GM12892 (cell line): Measurements from ENCODE around the gene MTA2.
"Not testable (repeated sequence)": the region's sequence is repeated elsewhere in the genome, so short reads cannot be mapped to it uniquely, and the experiment has no call there.

Experiments
- DNase-seq: peaks from one replicate; pipeline ENCODE4 v3.0.0; 2011; ENCODE audit not compliant: insufficient read length
- FAIRE-seq: peaks from 2 replicates; lab custom pipeline; 2011; peaks lifted over from hg19 to GRCh38; lab: Jason Lieb, UNC
- POLR2A ChIP-seq: IDR thresholded peaks from 2 replicates; pipeline ENCODE4 v1.6.1; 2011; ENCODE audit warnings: low read depth, low read length, control low read depth
- POLR2AphosphoS5 ChIP-seq: IDR thresholded peaks from 2 replicates; pipeline ENCODE4 v1.6.1; 2011; ENCODE audit warnings: low read depth, low read length, control low read depth
- TAF1 ChIP-seq: IDR thresholded peaks from 2 replicates; pipeline ENCODE4 v1.6.1; 2011; ENCODE audit warnings: low read depth, mild to moderate bottlenecking, control low read depth, low read length, borderline replicate concordance

MTA2 gene

GRCh38 chr11:62600367-62601121, 1.1 kb downstream of the MTA2 start:
- no peak for DNase-seq
- peak; percentile 86 for FAIRE-seq
- no peak; the same call in 1 of the 2 replicates for TF ChIP-seq POLR2AphosphoS5
- no peak; the same call in 1 of the 2 replicates for TF ChIP-seq POLR2A
- no peak for TF ChIP-seq TAF1

DNA sequence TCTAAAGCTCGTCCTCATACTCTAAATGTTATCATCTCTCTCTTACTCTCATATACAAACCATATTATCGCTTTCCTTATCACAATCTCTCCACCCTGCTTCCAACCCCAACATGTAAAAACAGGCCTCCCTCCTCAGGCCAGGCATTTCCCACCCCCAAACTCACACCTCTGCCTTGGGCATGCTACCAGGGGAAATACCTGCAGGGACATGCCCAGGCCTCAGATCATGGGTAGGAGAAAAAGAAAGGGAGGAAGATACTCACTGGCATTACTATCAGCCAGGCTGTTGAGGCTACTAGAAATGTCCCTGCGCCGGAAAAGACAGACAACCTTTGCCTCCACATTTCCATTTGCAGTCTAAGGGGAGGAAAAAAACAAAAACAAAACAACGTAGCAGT, 1.8 kb downstream of the MTA2 start:
- peak; percentile 82 for FAIRE-seq
- DNase-seq, result no peak
- TF ChIP-seq POLR2AphosphoS5 (no peak), POLR2A (peak; percentile 35), TAF1 (no peak)

- TF ChIP-seq TAF1, result no peak
- peak; percentile 33; the same call in 1 of the 2 replicates for TF ChIP-seq POLR2A
- peak; percentile 77 for TF ChIP-seq POLR2AphosphoS5
- peak; percentile 96 for DNase-seq
- FAIRE-seq, result peak; percentile 99
These were observed 2.5 kb downstream of the MTA2 start for GRCh38 chr11:62599069-62599696.

GRCh38 chr11:62595124-62595523, 6.5 kb downstream of the MTA2 start:
- no peak for DNase-seq
- no peak for FAIRE-seq
- TF ChIP-seq POLR2A (no peak), POLR2AphosphoS5 (no peak)

- FAIRE-seq (peak; percentile 92), DNase-seq (peak; percentile 60)
- 0 out of 2 replicates have a peak, but pooled peaks have one; percentile 39 for TF ChIP-seq POLR2A
- no peak for TF ChIP-seq TAF1
- peak; percentile 45; the same call in 1 of the 2 replicates for TF ChIP-seq POLR2AphosphoS5
These were observed 8.1 kb downstream of the MTA2 start for GRCh38 chr11:62593434-62594044.

DNA sequence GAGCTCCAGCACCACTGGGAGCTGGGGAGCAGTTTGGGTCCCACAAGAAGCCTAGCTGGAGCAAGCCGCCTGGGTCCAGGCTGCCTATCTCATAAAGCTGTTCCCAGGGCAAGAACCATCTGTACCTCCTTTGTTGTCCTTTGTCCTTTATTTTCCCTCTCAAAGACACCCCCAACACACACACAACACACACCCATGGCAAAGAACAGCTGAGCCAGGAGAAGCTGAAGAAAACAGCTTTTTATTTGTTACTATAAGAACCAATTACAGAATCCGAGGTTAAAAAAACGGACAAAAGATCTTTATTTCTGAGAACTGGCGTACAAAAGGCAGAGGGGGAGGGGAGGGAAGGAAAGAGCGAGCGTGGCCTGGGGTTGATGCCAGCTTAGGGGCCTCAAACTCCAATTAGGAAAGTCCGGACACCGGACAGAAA, 8.7 kb downstream of the MTA2 start:
- DNase-seq (no peak), FAIRE-seq (no peak)
- TF ChIP-seq TAF1, result no peak

DNA sequence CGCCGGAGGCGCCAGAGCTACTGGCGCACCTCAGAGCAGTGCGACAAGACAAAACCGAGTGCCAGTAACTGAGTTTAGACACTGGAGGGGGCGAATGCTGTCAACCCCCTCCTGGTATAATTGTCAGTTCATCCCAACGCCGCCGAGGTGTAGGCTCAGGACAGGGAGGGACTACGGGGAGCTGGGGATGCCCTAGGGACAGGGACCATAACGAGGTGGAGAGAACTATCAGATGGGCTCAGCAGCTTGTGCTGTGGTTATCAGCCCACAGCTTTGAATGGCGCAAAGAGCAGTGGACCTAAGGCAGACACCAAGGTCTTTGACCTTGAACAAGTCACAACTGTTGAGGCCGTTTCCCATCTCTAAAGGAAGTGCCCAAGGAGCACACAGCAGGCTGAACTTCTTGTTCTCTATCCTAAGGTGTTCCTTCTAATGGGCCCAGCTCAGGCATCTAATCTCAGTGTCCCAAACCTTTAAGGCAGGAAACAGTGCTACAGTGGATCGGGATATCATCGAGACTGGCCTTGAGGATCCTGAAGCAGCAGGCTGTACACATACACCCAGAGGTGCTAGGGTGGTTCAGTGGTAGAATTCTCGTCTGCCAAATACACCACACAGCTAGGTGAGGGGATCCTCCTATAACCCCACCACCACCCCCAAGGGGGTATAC, 9.4 kb downstream of the MTA2 start:
- DNase-seq (no peak), FAIRE-seq (no peak)
- TF ChIP-seq POLR2A (peak; percentile 19; the same call in 1 of the 2 replicates), TAF1 (no peak), POLR2AphosphoS5 (no peak; the same call in 1 of the 2 replicates)

GRCh38 chr11:62591448-62592145, 10.1 kb downstream of the MTA2 start, which contains the start of gene TUT1:
TUT1 (minus strand) TSS chr11:62591523; CDS start chr11:62591485, 38 bp downstream.
- FAIRE-seq, result peak; percentile 100
- TF ChIP-seq TAF1 (peak; percentile 91), POLR2AphosphoS5 (peak; percentile 98), POLR2A (peak; percentile 98)

GRCh38 chr11:62588966-62589637, 12.6 kb downstream of the MTA2 start:
- FAIRE-seq (no peak), DNase-seq (no peak)

More at GRCh38 chr11:62591448-62592145, 10.1 kb downstream of the MTA2 start, which contains the start of gene TUT1:
- peak; percentile 92 for DNase-seq

GRCh38 chr11:62585356-62585755, 16.3 kb downstream of the MTA2 start:
- FAIRE-seq, DNase-seq: not testable (repeated sequence)

More at GRCh38 chr11:62588966-62589637, 12.6 kb downstream of the MTA2 start:
- TF ChIP-seq POLR2A (no peak), TAF1 (no peak), POLR2AphosphoS5 (no peak)

GRCh38 chr11:62581735-62582134, 19.9 kb downstream of the MTA2 start:
- FAIRE-seq, result not testable (repeated sequence)

More at GRCh38 chr11:62581735-62582134, 19.9 kb downstream of the MTA2 start:
- DNase-seq, result not testable (repeated sequence)
